GM12864 (cell line): ENCODE measurements around the gene MACROD2.

Source experiments
- DNase-seq: peaks from one replicate; pipeline ENCODE4 v3.0.0-alpha.2; 2011; ENCODE audit warnings: low read depth
- H3K4me3 ChIP-seq: 2 replicates; pipeline ENCODE4 v1.5.1; 2011; ENCODE audit warnings: mild to moderate bottlenecking, low read depth, low read length, control low read depth
- TF ChIP-seq, protein P1 (sequence below): IDR thresholded peaks from 2 replicates; pipeline ENCODE4 v1.5.1; 2011; ENCODE audit warnings: low read depth, mild to moderate bottlenecking, moderate library complexity, low read length, control low read depth, inconsistent platforms; ENCODE audit errors: missing control alignments

MACROD2 gene

GRCh38 chr20:15860850-15861249 lies 1865.5 kb downstream of the MACROD2 start:
- no peak for DNase-seq
- TF ChIP-seq, protein P1, sequence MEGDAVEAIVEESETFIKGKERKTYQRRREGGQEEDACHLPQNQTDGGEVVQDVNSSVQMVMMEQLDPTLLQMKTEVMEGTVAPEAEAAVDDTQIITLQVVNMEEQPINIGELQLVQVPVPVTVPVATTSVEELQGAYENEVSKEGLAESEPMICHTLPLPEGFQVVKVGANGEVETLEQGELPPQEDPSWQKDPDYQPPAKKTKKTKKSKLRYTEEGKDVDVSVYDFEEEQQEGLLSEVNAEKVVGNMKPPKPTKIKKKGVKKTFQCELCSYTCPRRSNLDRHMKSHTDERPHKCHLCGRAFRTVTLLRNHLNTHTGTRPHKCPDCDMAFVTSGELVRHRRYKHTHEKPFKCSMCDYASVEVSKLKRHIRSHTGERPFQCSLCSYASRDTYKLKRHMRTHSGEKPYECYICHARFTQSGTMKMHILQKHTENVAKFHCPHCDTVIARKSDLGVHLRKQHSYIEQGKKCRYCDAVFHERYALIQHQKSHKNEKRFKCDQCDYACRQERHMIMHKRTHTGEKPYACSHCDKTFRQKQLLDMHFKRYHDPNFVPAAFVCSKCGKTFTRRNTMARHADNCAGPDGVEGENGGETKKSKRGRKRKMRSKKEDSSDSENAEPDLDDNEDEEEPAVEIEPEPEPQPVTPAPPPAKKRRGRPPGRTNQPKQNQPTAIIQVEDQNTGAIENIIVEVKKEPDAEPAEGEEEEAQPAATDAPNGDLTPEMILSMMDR: no peak
- H3K4me3 ChIP-seq: no peak overlapping the region

- no peak for DNase-seq
- H3K4me3 ChIP-seq: no peak overlapping the region
- TF ChIP-seq, protein P1: no peak
Measured at GRCh38 chr20:15862178-15862577, 1866.9 kb downstream of the MACROD2 start.

DNA sequence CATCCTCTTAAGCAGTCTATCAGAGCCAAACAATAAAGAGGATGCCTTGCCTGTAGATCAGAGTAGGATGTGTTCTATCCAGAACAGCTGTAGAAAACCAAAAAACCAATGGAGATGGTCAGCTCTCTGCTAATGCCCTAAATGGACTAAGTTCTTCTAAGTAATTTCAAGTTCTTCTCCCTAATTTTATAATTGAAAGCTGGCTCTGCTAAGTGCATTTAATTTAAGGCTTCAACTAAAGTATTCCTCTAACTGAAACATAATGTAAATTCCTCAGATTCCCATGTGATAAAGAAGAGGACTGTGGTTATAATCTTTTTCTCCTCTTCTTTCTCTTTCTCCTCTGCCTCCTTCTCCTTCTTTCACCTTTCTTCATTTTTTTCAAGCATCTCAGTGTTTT lies 1868.4 kb downstream of the MACROD2 start:
- DNase-seq: no peak
- TF ChIP-seq, protein P1: no peak
- H3K4me3 ChIP-seq: no peak overlapping the region

DNA sequence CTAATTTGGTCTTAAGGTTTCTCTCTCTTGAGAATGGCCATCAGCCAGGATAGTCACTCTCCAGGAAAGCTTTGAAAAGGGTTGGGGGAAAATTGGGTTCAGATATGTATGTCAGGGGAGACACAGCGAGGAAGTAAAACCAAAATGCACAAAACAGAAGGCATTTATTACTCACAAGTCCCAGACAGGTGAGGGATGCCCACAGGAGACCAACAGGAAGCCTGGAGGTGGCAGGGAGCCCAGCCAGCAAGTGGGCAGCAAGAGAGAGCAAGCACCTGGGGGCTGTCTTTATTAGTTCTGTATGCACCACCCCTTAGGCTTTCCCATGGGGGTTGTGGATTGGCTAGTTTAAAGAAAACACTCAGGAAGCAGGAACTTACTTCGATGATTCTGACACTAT lies 1870.2 kb downstream of the MACROD2 start:
- TF ChIP-seq, protein P1: no peak
- no peak for DNase-seq
- H3K4me3 ChIP-seq: no peak overlapping the region

DNA sequence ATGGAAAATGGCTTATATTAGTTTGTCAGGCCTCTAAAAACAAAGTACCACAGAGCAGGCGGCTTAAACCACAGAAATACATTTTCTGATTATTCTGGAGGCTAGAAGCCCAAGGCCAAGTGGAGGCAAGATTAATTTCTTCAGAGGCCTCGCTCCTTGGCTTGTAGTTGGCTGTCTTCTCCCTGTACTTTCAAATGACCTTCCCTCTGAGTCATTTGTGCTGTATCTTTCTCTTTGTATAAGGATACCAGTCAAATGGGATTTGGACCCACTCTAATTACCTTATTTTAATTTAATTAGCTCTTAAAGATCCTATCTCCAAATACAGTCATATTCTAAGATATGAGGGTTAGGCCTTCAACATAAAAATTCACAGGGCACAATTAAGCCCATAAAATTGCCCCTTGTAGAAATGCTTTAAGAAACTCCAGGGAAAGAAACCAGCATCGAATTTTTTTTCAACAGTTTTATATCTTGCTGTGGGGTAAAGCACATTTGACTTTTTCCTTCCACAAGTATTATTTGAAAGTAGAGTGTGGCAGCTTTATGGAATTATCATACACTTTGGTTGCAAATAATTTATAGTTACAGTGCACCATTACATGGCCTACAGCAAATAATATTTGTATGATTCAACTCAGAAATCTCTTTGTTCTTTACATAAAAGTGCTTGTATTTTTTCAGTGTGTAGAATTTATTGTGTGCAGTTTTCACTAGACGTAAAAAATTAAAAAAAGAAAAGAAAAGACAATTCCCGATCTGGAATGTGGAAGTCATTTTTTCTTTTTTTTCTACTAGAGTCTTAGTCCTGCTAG lies 1871.8 kb downstream of the MACROD2 start:
- no peak overlapping the region for H3K4me3 ChIP-seq
- no peak for DNase-seq
- TF ChIP-seq, protein P1: no peak

- no peak for DNase-seq
- TF ChIP-seq, protein P1: no peak
- no peak overlapping the region for H3K4me3 ChIP-seq
Measured at GRCh38 chr20:15867899-15868298, 1872.6 kb downstream of the MACROD2 start.

DNA sequence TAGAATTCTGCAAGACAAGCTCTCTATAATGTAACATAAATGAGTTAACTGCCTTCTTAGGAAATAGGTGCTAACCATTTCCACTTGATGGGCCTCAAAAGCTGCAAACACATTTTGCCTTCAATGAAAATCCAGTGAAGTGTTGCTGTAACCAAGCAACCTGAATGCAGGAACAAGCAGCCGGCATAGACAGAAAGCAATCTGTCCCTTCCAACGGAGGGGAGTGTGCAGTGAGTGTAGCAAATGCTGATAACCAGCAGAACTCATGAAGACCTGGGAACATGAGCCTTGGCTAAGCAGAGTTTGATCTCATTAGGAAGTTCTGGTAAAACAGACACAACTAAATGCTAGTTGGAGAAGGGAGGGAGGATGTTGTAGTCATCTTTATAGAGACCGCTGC lies 1880.1 kb downstream of the MACROD2 start:
- DNase-seq: no peak
- no peak overlapping the region for H3K4me3 ChIP-seq
- TF ChIP-seq, protein P1: no peak
